HepG2 (cell line): ENCODE measurements around the gene NSMF.

Experiments used
- ESRRA ChIP-seq: sonication (generic); formaldehyde crosslinking; IDR thresholded peaks from 2 replicates; pipeline ENCODE4 v1.5.1; 2020; ENCODE audit warnings: mild to moderate bottlenecking, low read depth, missing genetic modification reagents
- FOXM1 ChIP-seq: sonication (generic); formaldehyde crosslinking; IDR thresholded peaks from 2 replicates; pipeline ENCODE4 v1.5.0; 2020; ENCODE audit warnings: missing genetic modification reagents
- ISX ChIP-seq: sonication (generic); formaldehyde crosslinking; conservative IDR thresholded peaks from 2 replicates; pipeline ENCODE4 v1.5.0; 2020; ENCODE audit warnings: missing genetic modification reagents
- PITX1 ChIP-seq: sonication (generic); formaldehyde crosslinking; IDR thresholded peaks from 2 replicates; pipeline ENCODE4 v1.5.1; 2020; ENCODE audit warnings: mild to moderate bottlenecking, missing genetic modification reagents
- POLR2A ChIP-seq, 2 experiments: IDR thresholded peaks; 2 replicates each; pipeline ENCODE4 v1.6.1; 2011; ENCODE audit warnings: low read depth in 2 of 2, low read length in 2 of 2, mild to moderate bottlenecking in 1 of 2, moderate library complexity in 1 of 2; ENCODE audit not compliant: insufficient read depth in 1 of 2
- SRF ChIP-seq: IDR thresholded peaks from 2 replicates; pipeline ENCODE4 v1.6.1; 2011; ENCODE audit warnings: mild to moderate bottlenecking, low read depth, low read length, moderate library complexity
- SUZ12 ChIP-seq: fragments of 150-350 bp; IDR thresholded peaks from 2 replicates; pipeline ENCODE4 v1.6.1; 2014; ENCODE audit warnings: low read depth, low read length
- TF ChIP-seq, protein P1 (sequence below): sonication (generic); formaldehyde crosslinking; IDR thresholded peaks from 2 replicates; pipeline ENCODE4 v1.5.0; 2020; ENCODE audit warnings: mild to moderate bottlenecking, missing genetic modification reagents, moderate library complexity
- TF ChIP-seq, protein P2 (sequence below): IDR thresholded peaks from 2 replicates; pipeline ENCODE4 v1.6.1; 2012; ENCODE audit warnings: inconsistent platforms

DNA sequence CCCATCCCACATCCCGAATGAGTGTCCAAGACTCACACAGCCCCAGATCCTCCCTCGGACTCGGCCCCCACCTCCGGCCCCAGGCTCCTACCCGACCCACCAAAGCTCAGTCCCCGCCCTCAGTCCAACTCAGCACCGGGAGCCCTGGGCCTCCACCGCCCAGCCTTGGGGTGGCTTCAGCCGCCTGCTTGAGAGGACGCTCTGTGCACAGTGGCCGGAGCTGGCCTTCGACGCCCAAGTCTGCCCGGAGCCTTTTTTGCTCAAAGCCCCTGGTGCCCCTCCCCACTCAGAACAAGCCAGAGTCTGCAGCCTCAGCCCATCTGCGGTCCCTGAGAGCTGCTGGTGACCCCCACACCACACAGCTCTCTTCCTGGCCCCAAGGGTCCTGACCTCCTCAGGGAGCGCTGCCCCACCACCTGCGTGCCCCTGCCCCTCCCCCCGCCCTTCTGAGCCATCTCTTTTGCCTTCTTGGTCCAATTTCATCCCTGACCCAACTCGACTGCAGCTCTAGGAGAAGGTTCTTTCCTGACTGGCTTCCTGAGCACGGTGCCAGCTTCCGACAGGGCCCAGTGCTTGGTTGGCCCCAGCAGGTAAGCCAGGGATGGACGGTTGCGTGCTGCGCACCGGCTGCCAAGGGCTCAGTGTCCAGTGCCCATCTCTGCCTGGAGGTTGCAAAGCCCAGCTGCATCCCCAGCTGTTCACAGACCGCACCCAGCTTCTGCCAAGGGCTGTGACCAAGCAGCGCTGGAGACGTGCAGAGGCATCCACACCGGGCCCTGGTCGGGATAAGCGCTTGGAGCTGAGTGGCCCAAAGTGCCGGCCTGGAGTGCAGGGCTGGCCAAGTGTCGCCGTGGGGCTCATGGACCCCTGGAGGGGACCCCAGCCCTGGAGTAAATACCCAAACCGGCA lies 27.7 kb upstream of the NSMF start:
- TF ChIP-seq ESRRA (no peak), POLR2A (IDR thresholded peaks at IDR 0.05; ENCODE audit: insufficient read depth in 1 of 2, low read depth in 2 of 2, low read length in 2 of 2) (no peak), ISX (CRISPR knock-in tag) (no peak), FOXM1 (CRISPR knock-in tag) (no peak), SRF (no peak), SUZ12 (no peak), PITX1 (no peak)
- TF ChIP-seq, protein P1, sequence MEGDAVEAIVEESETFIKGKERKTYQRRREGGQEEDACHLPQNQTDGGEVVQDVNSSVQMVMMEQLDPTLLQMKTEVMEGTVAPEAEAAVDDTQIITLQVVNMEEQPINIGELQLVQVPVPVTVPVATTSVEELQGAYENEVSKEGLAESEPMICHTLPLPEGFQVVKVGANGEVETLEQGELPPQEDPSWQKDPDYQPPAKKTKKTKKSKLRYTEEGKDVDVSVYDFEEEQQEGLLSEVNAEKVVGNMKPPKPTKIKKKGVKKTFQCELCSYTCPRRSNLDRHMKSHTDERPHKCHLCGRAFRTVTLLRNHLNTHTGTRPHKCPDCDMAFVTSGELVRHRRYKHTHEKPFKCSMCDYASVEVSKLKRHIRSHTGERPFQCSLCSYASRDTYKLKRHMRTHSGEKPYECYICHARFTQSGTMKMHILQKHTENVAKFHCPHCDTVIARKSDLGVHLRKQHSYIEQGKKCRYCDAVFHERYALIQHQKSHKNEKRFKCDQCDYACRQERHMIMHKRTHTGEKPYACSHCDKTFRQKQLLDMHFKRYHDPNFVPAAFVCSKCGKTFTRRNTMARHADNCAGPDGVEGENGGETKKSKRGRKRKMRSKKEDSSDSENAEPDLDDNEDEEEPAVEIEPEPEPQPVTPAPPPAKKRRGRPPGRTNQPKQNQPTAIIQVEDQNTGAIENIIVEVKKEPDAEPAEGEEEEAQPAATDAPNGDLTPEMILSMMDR (CRISPR knock-in tag): no peak
- TF ChIP-seq, protein P2, sequence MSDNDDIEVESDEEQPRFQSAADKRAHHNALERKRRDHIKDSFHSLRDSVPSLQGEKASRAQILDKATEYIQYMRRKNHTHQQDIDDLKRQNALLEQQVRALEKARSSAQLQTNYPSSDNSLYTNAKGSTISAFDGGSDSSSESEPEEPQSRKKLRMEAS: no peak
